HG02852 (cell line): ENCODE data around the gene USP25.
A peak's percentile ranks its signal among the peaks of the same experiment; 100 is the strongest.

Source experiments
- ATAC-seq: cut with Tn5 transposase; IDR thresholded peaks from one replicate; pipeline ENCODE4 v1.9.1; 2021; ENCODE audit warnings: mild to moderate bottlenecking, moderate library complexity; ENCODE audit not compliant: unreplicated experiment

USP25 gene

DNA sequence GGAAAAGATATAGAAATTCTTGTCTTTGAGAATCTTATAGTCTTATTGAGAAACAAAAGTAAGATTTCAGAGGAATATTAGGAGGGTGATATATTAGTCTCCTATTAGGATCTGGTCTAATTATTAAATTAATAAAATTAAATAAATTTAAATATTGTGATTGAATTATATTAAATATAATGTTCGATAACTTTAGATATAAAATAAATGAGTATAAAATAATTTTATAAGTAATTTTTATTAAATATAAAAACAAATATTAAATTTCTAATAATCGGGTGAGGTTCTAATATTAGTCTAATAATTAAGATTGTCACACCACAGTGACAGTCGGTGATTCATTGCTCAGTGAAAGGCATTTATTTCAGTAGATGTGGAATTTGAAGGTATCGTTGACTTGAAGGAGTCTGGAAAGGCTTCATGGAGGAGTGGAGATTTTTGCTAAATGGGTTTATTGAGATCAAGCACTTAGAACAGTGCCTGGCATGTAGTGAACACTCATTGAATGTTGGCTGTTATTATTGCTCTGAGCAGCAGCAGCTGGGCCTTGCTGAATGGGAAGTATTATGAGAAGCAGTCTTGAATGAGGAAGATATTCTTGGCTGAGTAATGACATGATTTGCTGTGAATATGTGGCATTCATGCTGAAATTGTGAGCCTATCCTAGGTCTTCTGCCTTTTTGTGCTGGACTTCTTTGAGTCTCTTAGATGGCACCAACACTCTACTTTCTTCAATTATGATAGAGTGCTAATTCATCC, 74.6 kb downstream of the USP25 start:
- ATAC-seq, result no peak

DNA sequence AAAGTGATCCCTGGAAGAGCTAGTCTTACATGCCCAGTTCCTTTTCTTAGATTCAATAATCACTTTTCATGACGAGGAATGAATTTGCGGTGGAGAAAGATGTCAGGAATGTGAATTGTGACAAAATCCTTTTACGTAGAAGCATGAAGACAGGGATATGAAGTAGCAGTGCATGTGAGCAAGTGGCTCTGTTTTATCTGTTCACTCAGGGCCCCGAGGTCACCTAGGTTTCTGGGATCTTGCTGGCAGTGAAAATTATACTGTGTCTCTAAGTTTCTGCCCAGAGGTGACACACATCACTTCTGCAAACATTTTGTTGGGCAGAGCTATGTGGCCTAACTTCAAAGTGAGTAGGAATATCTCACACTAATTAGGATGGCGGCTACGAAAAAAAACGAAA, 79.3 kb downstream of the USP25 start:
- no peak for ATAC-seq

DNA sequence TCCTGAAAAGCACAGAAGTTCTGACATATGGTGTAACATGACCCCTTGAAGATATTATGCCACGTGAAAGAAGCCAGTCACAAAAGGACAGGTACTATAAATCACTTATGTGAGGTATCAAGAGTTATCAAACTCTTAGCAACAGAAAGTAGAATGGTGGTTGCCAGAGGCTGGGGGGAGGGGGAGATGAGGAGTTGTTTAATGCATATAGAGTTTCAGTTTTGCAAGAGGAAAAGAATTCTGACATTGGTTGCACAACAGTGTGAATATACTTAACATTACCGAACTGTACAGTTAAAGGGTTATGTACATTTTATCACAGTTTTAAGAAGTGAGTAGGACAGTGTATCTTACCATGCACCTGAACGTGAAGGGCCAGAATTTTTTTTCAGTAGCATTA, 80.0 kb downstream of the USP25 start:
- ATAC-seq, result no peak

DNA sequence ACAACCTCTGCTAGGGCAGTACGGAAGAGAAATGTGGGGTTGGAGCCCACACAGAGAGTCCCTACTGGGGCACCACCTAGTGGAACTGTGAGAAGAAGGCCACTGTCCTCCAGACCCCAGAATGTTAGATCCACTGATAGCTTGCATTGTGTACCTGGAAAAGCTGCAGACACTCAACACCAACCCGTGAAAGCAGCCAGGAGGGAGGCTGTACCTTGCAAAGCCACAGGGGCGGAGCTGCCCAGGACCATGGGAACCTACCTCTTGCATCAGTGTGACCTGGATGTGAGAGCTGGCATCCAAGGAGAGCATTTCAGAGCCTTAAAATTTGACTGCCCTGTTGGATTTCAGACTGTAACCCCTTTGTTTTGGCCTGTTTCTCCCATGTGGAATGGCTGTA, 85.5 kb downstream of the USP25 start:
- ATAC-seq, result no peak

DNA sequence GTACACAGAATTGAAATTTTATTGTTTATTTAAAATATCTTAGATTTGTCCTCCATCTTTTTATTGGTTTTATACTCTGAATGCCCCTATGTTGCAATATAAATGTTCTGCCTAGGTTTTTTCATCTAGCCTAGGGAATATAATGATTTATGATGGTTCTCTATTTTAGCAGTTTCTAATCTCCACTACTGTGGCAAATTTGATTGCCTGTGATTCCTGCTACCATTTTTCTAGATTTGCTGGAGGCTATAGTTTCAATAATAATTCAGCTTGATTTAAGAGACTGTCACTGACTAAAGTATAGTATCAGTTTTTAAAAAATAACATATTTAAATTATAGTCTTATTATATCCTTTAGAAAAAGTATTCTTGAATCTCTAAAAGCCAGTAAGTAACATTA, 90.5 kb downstream of the USP25 start:
- no peak for ATAC-seq

DNA sequence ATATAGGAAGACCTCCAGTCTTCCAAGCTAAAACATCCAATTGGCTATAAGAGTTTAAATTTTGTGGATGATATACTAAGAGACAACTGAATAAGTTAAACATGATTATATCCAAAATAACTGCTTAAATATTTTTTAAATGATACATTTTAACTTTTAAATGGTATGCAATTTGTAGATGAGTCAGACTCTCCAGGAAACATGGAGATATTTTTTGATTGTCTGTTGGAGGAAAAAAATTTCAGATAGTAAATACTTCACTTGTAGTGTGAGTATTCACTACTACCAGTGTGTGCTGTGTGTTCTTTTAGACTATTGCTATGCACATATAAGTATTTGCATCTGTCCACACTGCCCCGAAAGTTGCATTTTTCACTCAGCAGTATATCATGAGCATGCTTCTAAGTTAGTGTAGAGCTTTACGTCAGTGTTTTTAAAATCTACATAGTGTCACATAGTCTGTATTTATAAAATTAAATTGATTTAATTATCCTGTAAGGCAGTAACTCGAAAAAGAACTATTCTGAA, 91.1 kb downstream of the USP25 start:
- ATAC-seq, result no peak

DNA sequence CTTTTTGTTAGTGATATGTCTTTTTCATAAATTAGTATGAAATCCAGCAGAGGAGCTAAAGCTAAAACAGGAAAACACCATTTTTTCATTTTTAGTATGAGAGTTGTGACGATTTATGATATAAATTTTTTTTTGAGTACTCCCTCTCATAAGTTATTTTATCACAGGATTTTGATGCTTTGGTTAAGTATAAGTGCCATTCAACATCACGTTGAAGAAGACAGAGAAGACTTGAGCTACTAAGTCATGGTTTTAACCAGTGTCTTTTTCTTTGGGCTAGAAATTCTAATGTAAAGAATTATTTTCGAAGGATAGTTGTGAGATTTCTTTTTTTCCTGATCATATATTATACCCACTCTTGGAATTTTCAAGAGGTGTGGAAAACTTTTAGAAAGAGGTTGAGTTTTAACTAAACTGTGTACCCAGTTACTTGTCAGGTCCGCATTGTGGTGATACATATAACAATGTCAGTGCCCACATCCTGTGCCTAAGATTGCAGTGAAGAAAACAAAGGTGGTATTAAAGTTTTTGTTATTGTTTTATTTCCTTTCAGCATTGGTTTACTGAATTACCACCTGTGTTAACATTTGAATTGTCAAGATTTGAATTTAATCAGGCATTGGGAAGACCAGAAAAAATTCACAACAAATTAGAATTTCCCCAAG, 93.8 kb downstream of the USP25 start:
- ATAC-seq, result no peak

DNA sequence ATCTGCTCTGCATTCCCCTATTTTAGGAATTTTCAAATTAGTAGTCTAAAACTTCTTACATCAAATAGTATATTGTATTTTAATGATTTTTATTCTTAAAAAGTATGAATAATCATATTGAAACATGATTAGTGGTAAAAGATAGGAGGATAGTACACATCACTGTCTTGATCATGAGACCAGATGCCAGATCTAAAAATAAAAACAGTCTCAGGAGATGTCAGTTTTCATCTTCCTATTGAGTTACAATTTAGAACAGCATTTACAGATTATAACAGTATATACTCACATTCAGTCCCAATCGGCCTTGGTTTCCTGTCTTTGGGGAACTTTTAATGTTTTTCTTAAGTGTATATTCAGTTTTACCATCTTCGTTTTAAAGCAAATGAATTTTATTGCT, 95.9 kb downstream of the USP25 start:
- ATAC-seq, result no peak

DNA sequence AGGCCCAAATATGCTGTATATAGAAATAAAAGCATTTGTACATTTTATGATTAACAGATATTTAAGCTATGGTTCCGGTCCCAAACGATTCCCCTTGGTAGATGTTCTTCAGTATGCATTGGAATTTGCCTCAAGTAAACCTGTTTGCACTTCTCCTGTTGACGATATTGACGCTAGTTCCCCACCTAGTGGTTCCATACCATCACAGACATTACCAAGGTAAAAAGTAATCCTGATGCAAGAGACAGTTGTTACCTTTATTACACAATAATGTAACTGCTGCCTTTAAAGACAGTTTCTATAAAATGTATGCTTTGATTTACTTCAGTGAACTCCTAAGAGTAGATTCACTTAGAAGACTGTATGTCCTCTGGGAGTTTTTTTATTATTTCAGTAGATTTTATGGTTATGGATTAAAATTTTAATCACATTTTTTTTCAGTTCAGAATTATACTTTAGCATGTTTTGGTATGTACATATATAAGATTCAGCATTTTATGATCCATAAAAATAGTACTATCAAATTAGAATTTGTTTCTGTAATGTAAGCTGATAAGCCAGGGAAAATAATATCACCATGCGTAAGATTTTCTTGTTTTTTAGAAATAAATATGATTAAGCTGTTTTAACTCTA, 96.5 kb downstream of the USP25 start:
- ATAC-seq, result peak; percentile 71

DNA sequence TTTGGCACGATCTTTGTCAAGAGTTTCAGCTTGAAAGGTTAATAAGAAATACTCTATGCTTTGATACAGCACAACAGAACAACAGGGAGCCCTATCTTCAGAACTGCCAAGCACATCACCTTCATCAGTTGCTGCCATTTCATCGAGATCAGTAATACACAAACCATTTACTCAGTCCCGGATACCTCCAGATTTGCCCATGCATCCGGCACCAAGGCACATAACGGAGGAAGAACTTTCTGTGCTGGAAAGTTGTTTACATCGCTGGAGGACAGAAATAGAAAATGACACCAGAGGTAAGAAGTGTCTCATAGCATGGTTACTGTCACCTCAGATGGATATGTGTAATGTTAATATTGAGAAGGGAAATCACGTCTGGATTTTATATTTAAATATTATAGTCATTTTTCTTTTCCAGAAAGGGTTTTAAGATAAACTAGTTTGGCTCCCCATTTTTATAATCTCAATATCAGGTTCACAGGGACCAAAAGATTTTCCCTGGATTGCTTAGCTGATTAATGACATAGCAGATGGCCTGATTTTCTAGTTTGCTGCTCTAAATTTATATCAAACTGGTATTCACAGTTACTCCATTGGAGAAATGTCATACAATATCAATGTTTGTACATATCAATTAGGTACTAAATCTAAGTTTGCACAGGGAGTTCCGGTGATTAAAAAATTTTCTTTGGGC, 97.3 kb downstream of the USP25 start:
- ATAC-seq, result no peak

DNA sequence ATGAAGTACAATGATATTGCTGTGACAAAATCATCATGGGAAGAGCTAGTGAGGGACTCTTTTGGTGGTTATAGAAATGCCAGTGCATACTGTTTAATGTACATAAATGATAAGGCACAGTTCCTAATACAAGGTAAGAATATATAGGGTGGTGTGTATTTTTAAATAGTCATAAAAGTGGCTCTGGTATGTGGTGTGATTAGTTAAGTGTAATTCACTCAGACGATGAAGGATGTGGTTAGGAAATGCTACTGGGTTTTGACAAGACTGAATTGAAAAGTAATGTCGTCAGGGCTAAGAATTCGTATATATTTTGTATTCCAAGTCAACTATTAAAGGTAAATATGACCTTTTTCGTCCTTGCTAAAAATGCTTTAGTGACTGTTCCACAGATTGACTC, 101.7 kb downstream of the USP25 start:
- ATAC-seq, result no peak

DNA sequence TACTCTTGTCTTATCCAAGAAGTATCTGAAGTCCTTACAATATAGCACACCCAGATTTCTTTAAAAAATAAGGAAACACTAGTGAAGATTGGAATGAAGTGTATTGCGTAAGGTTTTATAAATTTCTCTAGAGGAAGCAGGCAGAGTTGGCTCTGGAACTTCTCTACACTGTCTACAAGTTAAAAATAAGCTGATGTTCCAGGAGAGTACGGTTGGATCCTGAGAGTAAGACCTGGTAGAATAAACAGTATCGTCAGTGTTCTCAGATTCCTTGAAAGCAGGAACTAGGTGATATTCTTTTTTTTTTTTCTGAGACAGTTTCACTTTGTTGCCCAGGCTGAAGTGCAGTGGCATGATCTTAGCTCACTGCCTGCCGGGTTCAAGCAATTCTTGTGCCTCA, 107.9 kb downstream of the USP25 start:
- ATAC-seq, result no peak

DNA sequence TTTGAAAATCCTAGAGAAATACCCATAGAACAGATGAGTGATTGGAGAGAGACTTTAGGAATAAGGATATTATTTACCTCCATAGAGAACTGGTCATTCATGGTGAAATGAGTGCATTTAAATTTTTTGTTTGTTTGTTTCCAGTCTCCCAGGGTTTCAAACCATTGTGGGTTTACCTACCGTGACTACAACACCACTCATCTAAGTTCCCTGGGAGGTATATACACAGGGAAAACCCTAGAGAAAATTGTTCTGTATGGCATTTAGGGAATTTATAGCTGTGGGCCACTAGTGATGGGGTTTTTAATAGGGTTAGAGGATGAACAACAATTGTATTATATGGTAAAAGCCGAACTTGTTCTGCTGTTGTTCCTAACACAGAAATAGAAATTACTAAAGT, 109.2 kb downstream of the USP25 start:
- ATAC-seq, result no peak

DNA sequence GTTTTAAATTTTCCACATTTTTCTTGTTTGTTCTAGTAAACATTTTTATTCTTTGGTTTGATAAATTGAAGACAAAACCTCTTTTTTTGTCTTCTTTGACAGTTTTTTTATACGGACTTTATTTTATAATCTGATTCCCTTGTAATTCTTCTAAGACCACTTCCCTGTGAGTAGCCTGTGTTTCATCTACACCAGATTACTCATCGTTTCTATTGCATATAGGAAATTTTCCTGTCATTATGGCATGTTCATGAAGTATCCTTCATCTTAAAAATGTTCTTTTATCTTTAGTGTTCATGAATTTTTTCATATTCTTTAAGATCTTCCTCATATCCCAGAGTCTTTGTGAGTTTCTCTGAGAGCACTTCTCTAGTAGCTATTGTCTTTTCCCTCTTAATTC, 109.8 kb downstream of the USP25 start:
- ATAC-seq, result no peak

DNA sequence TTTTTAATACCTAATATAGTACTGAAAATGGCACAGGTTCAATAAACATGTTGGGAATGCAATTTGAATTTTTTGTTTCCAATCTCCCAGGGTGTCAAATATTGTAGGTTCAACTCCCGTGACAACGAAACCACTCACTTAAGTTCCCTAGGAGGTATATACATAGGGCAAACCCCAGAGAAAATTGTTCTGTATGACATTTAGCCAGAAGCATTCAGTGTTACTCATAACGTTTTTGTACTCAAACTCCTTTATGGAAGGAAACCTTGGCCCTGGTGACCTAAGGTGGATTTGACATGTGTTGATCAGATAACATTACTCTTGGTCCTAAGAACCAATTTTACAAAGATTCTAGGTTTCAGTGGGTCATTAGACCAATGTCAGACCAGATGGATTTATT, 110.6 kb downstream of the USP25 start:
- ATAC-seq, result no peak

DNA sequence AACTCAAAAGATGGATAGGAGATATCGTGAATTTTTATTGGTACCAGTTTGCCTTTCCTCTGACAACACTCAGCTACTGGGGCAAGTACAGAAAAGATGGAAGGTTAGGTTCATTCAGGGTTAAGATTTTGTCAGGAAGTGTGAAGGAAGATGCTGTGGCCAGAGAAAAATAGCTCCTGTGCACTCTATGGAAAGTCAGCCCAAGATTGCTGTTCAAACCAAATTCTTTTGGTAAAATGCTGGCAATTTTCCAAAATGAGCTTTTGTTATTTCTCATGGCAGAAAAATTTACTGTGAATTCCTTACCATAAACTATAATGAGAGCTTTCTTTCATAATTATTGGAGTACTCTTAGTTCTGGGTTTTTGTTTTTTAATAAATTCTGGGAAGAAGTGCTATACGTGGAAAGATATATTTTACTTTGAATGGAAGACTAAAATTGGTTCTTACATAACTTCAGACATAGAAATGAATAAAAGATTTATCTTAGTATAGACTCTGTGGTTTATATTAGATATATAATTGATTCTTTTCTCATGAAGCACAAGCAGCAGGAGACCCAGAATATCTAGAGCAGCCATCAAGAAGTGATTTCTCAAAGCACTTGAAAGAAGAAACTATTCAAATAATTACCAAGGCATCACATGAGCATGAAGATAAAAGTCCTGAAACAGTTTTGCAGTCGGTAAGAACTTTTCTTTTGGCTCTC, 112.2 kb downstream of the USP25 start:
- ATAC-seq, result no peak

DNA sequence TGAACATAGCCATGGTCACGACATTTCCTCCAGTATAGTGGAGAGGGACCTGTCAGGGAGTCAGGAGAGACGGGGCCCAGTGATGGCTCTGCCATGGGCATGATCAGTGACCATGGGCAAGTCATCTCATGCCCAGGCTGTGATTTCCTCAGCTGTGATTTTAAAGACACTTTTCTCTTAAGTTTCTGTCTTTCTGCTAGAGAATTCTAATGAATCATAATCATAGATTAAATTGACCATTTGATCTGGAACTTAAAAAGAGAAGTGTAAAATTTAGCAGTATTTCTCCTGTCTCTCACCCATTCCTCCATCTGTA, 112.7 kb downstream of the USP25 start:
- no peak for ATAC-seq

DNA sequence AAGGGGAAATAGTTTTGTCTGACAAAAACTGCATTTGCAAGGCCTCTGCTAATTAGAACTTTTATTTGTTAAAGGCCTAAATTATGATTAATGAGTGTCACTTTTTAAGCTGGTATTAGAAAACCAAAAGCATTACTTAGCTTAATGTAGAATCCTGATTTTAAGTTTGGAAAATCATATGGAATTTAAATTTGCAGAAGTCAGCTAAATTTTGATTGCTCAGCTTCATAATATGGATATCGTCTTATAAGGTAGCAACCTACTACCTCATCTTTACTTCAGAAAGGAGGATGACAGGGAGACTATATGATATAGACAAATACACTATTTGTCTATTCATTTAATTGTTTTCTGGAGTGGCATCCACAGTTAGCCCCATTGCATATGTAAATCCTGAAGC, 114.0 kb downstream of the USP25 start:
- no peak for ATAC-seq

DNA sequence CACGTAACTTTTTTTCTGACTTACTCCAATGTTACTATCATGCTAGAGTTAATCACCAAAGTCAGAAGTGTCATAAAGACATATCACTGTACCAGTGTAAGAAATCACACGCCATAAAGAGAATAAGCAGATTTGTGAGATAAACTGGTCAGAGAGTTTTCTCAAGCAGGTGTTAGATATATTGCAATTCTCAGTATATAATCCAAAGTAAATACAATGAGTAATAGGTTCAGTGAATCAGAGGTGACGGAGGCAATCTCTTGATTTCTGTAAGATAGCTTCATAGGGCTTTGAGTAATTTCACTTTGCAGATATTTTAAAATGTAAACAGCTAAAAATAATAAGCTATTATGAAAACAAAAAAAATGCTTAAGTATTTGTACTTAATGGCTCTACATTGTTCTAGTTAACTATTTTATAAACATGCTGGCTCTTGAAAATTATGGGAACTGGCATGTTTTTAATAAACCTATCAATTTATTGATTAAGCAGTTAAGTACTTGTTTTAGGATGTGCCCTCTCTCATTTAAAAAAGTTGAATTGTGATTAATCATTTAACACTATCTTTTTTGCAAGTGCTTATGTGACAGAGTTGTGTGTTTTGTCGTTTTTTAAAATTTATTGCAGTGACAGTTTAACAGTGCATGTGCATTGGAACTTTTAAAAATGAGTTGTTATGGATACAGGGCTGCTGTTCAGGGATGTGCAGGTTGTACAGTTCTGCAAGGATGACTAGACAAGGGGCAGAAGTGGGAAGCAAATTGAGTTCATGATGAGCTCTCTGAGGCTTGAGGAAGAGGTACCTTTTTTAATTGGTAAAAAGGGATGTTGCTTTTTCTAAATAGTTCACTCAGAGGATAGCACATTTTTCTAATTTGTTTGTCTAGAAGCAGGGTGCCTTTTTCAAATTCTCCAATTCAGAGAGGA, 119.1 kb downstream of the USP25 start:
- no peak for ATAC-seq

DNA sequence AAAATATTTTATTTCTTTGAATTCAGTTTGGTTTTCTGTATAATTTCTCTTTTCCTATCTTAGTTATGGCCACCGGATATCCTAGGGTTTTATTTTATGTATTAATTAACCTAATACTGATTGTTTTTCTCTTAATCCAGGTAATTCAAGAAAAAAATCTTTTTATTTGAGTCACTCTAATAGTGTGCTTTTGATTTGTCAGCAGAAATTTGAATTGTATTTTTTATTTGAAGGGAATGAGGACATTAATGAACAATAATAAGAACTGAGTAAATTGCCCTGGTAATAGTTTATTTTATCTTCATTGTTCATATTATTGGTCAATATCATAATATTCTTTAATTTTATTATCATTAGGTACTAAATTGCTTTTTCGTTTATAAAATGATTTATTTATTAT, 120.1 kb downstream of the USP25 start:
- no peak for ATAC-seq
